IMR-90 (cell line): ENCODE measurements around the gene REPS1. TPM values are rescaled to one million over a fixed set of nuclear protein-coding genes. Genes with fewer than 3 reads are reported as not detected.

Source experiments
- ATAC-seq: fragments of 200-7000 bp; cut with Tn5 transposase; 2 replicates; pipeline ENCODE4 v1.9.1; 2020; ENCODE audit warnings: low read depth, mild to moderate bottlenecking, moderate library complexity
- BruUV-seq: library from RNA; stranded (reverse); fragments of 400-500 nt; replicated peaks from 2 replicates; lab custom pipeline; 2021; lab: Mats Ljungman, UMichigan
- CTCF ChIA-PET: fragments of 300-600 bp; formaldehyde crosslinking; extraction: SDS; loops from one replicate; lab custom pipeline; 2021; ENCODE audit warnings: antibody characterized with exemption; lab: Yijun Ruan, JAX
- POLR2A ChIA-PET: fragments of 300-600 bp; sonication (Branson Sonifier 250); formaldehyde crosslinking; loops from one replicate; lab custom pipeline; 2022; ENCODE audit warnings: antibody characterized with exemption; ENCODE audit not compliant: unreplicated experiment; lab: Charles Lee
- DNase-seq: peaks from one replicate; pipeline ENCODE4 v3.0.0; 2013
- H2AFZ ChIP-seq: replicated peaks from 2 replicates; pipeline ENCODE3; 2013; ENCODE audit warnings: low read length, mild to moderate bottlenecking; ENCODE audit not compliant: poor library complexity
- H2AK5ac ChIP-seq: 2 replicates; pipeline ENCODE4 v1.6.1; 2013; ENCODE audit warnings: low read depth, low read length, inconsistent platforms
- H2AK9ac ChIP-seq: replicated peaks from 2 replicates; pipeline ENCODE3; 2013; ENCODE audit warnings: mild to moderate bottlenecking, low read depth, low read length, moderate library complexity; ENCODE audit not compliant: poor library complexity
- H2BK120ac ChIP-seq: 2 replicates; pipeline ENCODE4 v1.6.1; 2013; ENCODE audit warnings: low read depth, low read length, inconsistent platforms
- H2BK15ac ChIP-seq: 3 replicates; pipeline ENCODE4 v1.6.1; 2013; ENCODE audit warnings: low read depth, low read length, inconsistent platforms
- H2BK20ac ChIP-seq: 2 replicates; pipeline ENCODE4 v1.6.1; 2013; ENCODE audit warnings: low read depth, mild to moderate bottlenecking, inconsistent platforms, low read length, moderate library complexity
- H2BK5ac ChIP-seq: 2 replicates; pipeline ENCODE4 v1.6.1; 2013; ENCODE audit warnings: mild to moderate bottlenecking, low read depth, low read length, inconsistent platforms; ENCODE audit not compliant: poor library complexity, severe bottlenecking
- H3K14ac ChIP-seq: replicated peaks from 2 replicates; pipeline ENCODE4 v1.6.1; 2013; ENCODE audit warnings: low read depth, low read length, inconsistent platforms
- H3K18ac ChIP-seq: 2 replicates; pipeline ENCODE4 v1.6.1; 2013; ENCODE audit warnings: low read depth, low read length, control low read depth
- H3K23ac ChIP-seq: 2 replicates; pipeline ENCODE4 v1.6.1; 2013; ENCODE audit warnings: low read depth, low read length, inconsistent platforms
- H3K27ac ChIP-seq: 2 replicates; pipeline ENCODE4 v1.5.1; 2013; ENCODE audit warnings: mild to moderate bottlenecking, control low read depth, low read length; ENCODE audit not compliant: insufficient read depth
- H3K27me3 ChIP-seq: 2 replicates; pipeline ENCODE4 v1.6.1; 2013; ENCODE audit warnings: low read length; ENCODE audit not compliant: control insufficient read depth, insufficient read depth
- H3K36me3 ChIP-seq: 2 replicates; pipeline ENCODE4 v1.6.1; 2013; ENCODE audit warnings: low read length, mixed read lengths; ENCODE audit not compliant: control insufficient read depth, insufficient read depth
- H3K4ac ChIP-seq: 2 replicates; pipeline ENCODE4 v1.6.1; 2013; ENCODE audit warnings: low read depth, low read length, inconsistent platforms
- H3K4me1 ChIP-seq: 2 replicates; pipeline ENCODE4 v1.6.1; 2013; ENCODE audit warnings: low read length, mixed read lengths; ENCODE audit not compliant: control insufficient read depth, insufficient read depth
- H3K4me2 ChIP-seq: 2 replicates; pipeline ENCODE4 v1.6.1; 2013; ENCODE audit warnings: low read depth, mild to moderate bottlenecking, control low read depth, low read length, moderate library complexity
- H3K4me3 ChIP-seq: 2 replicates; pipeline ENCODE4 v1.5.1; 2013; ENCODE audit warnings: low read depth, mild to moderate bottlenecking, control low read depth, low read length, moderate library complexity; ENCODE audit not compliant: insufficient read depth
- H3K56ac ChIP-seq: 2 replicates; pipeline ENCODE4 v1.6.1; 2013; ENCODE audit warnings: low read length, inconsistent platforms; ENCODE audit not compliant: insufficient read depth; ENCODE audit errors: extremely low read depth
- H3K79me1 ChIP-seq, 2 experiments: 2 replicates each; pipeline ENCODE4 v1.6.1; 2013; ENCODE audit warnings: low read length in 2 of 2, inconsistent platforms in 1 of 2, low read depth in 1 of 2
- H3K9ac ChIP-seq: 2 replicates; pipeline ENCODE4 v1.6.1; 2013; ENCODE audit warnings: low read depth, low read length, control low read depth
- H3K9me1 ChIP-seq: 2 replicates; pipeline ENCODE4 v1.6.1; 2013; ENCODE audit warnings: low read length, inconsistent platforms; ENCODE audit not compliant: insufficient read depth
- H3K9me3 ChIP-seq: 2 replicates; pipeline ENCODE4 v1.6.1; 2013; ENCODE audit warnings: low read length; ENCODE audit not compliant: control insufficient read depth, insufficient read depth
- H4K20me1 ChIP-seq: 2 replicates; pipeline ENCODE4 v1.6.1; 2013; ENCODE audit warnings: low read length, inconsistent platforms; ENCODE audit not compliant: insufficient read depth
- H4K5ac ChIP-seq: 2 replicates; pipeline ENCODE4 v1.6.1; 2013; ENCODE audit warnings: mild to moderate bottlenecking, low read depth, low read length, control low read depth
- H4K8ac ChIP-seq, 2 experiments: 2 replicates each; pipeline ENCODE4 v1.6.1; 2013; ENCODE audit warnings: low read depth in 2 of 2, low read length in 2 of 2, control low read depth in 1 of 2, inconsistent platforms in 1 of 2
- H4K91ac ChIP-seq: 2 replicates; pipeline ENCODE4 v1.6.1; 2013; ENCODE audit warnings: low read depth, low read length, inconsistent platforms; ENCODE audit not compliant: insufficient read depth
- CHD1 ChIP-seq: IDR thresholded peaks from 2 replicates; pipeline ENCODE4 v1.6.1; 2012; ENCODE audit warnings: low read depth, low read length, improper control_type of control experiment
- MAFK ChIP-seq: IDR thresholded peaks from 2 replicates; pipeline ENCODE4 v1.6.1; 2012; ENCODE audit warnings: low read depth, low read length, improper control_type of control experiment
- MAZ ChIP-seq: IDR thresholded peaks from 2 replicates; pipeline ENCODE4 v1.6.1; 2012; ENCODE audit warnings: low read depth, mild to moderate bottlenecking, low read length, improper control_type of control experiment, moderate library complexity, borderline replicate concordance
- POLR2A ChIP-seq: IDR thresholded peaks from 2 replicates; pipeline ENCODE4 v1.6.1; 2012; ENCODE audit warnings: mild to moderate bottlenecking, low read depth, low read length
- RAD21 ChIP-seq: IDR thresholded peaks from 2 replicates; pipeline ENCODE4 v1.6.1; 2012; ENCODE audit warnings: low read length, improper control_type of control experiment
- WGBS, 2 experiments: methylation state at CpG; one replicate each; pipeline versions ENCODE4 v1.1.5 to v1.1.7; 2013; ENCODE audit warnings: missing lambda C conversion rate in 2 of 2; ENCODE audit not compliant: insufficient read length in 1 of 2; ENCODE audit errors: extremely low coverage in 2 of 2; 5-methylcytosine and 5-hydroxymethylcytosine counted together
- dilution Hi-C: fragments of 300-500 bp; cut with HindIII; formaldehyde crosslinking; loops from one replicate; pipeline ENCODE4 v1.14.3; 2018; ENCODE audit warnings: low sequenced_read_pairs; ENCODE audit not compliant: unreplicated experiment
- in situ Hi-C: fragments of 300-500 bp; cut with MboI; formaldehyde crosslinking; loops from 3 replicates; pipeline ENCODE4 v1.14.3; 2019; ENCODE audit warnings: low sequenced_read_pairs, inconsistent platforms, mixed read lengths
- intact Hi-C: fragments of 100-400 bp; cut with micrococcal nuclease; formaldehyde crosslinking; loops from 2 replicates; pipeline ENCODE4 v1.10.0; 2022
- polyA plus RNA-seq, 3 experiments: library from polyadenylated mRNA; depleted of rRNA; stranded (reverse); fragments of >200 nt; gene quantifications; 2 replicates each; pipeline ENCODE4 v1.2.3, GENCODE V29; 2012; ENCODE audit warnings: low replicate concordance in 1 of 3
- total RNA-seq: library from RNA; depleted of rRNA; stranded (reverse); fragments of >200 nt; gene quantifications from 2 replicates; pipeline ENCODE4 v1.2.3, GENCODE V29; 2012

REPS1 gene
- total and polyA plus RNA-seq, 2 of the 4 experiments (the other 2 are of a cell fraction): 21.9 to 24.2 TPM

DNA sequence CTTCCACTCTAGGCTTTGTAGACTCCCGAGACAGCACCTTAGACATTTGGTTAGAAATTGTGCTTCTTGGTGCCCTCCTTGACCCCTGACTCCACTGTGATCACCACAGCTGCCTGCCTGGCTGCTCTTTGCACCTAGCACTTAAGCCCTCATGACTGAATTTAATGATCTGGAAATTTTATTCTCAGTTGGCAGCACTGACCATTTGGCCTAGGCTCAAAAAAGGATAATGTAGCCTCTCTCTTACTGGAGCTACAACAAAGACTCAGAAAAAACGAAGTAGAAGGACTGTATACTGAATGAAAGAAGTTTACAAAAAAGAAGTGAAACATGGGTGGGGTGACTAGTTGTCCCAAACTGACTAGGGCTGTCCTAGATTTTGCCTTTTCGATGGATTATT is 29.2 kb upstream of the REPS1 start:
- no peak overlapping the region for H3K23ac ChIP-seq
- no peak overlapping the region for H3K18ac ChIP-seq
- no peaks in the 10 kb centered on the region for H3K9me1 ChIP-seq
- WGBS, 2 experiments: no CpG with 5 or more reads among the region's 3 CpGs
- POLR2A ChIA-PET: no interaction called here
- H2AK5ac ChIP-seq: no peak overlapping the region
- no peaks in the 10 kb centered on the region for H4K20me1 ChIP-seq
- peaks cover 7% of the 10 kb centered on the region for H3K27me3 ChIP-seq
- H4K91ac ChIP-seq: no peak overlapping the region
- H3K4ac ChIP-seq: no peak overlapping the region
- H3K27ac ChIP-seq: no peak overlapping the region
- no peak overlapping the region for H3K4me3 ChIP-seq
- CTCF ChIA-PET: no interaction called here
- no peak for TF ChIP-seq RAD21
- no peak for TF ChIP-seq MAZ
- TF ChIP-seq POLR2A: no peak
- no peak for TF ChIP-seq CHD1
- TF ChIP-seq MAFK: no peak
- no peaks in the 10 kb centered on the region for H3K36me3 ChIP-seq
- no peak overlapping the region for H3K9ac ChIP-seq
- H2AK9ac ChIP-seq: no peak overlapping the region
- intact Hi-C loops: no loop called here
- no peak overlapping the region for H2BK20ac ChIP-seq
- H2BK5ac ChIP-seq: no peak overlapping the region
- H3K4me2 ChIP-seq: no peak overlapping the region
- H3K14ac ChIP-seq: no peak overlapping the region
- ATAC-seq: no peak
- H2AFZ ChIP-seq: no peak overlapping the region
- in situ Hi-C loops: no loop called here
- no peak overlapping the region for H3K56ac ChIP-seq
- H3K4me1 ChIP-seq: no peaks in the 10 kb centered on the region
- DNase-seq: no peak
- no peak overlapping the region for H4K5ac ChIP-seq
- no peaks in the 10 kb centered on the region for H3K9me3 ChIP-seq
- no peak overlapping the region for H4K8ac ChIP-seq
- H2BK15ac ChIP-seq: no peak overlapping the region
- dilution Hi-C loops: no loop called here
- no TSS peak for BruUV-seq
- no peak overlapping the region for H2BK120ac ChIP-seq
- H3K79me1 ChIP-seq: no peaks in the 10 kb centered on the region
